Stimulated activated CD4-positive, alpha-beta T cell treated with anti-CD3 and anti-CD28 coated beads, Interleukin-1b, Interleukin-23, amount 100 ng/mL, for 4 hours (primary cell): ENCODE measurements around the gene SPTBN1.

Experiments used
- DNase-seq, 2 donors: peaks; one replicate each; pipeline ENCODE4 v3.0.0-alpha.2; 2020; ENCODE audit warnings: low read depth in 2 of 2

SPTBN1 gene

DNA sequence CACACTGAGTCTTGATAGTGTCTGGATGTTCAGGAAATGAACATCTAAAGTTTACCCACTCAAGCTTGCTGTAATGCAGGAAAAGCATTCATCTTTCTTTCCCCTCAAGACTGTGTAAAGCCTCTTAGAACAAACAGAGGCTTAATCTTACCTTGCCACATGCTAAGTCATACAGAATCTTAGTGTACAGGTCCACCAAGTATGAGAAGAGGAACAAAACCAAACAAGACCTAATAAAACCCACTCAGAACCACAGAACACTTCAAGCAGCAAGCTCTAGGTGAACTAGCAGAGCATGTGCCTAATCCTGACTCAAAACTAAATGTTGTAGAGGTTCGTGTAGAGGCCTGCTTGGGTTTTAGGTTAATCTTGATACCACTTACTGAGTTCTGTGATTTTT is 97.6 kb downstream of the SPTBN1 start:
- no peak for DNase-seq

DNA sequence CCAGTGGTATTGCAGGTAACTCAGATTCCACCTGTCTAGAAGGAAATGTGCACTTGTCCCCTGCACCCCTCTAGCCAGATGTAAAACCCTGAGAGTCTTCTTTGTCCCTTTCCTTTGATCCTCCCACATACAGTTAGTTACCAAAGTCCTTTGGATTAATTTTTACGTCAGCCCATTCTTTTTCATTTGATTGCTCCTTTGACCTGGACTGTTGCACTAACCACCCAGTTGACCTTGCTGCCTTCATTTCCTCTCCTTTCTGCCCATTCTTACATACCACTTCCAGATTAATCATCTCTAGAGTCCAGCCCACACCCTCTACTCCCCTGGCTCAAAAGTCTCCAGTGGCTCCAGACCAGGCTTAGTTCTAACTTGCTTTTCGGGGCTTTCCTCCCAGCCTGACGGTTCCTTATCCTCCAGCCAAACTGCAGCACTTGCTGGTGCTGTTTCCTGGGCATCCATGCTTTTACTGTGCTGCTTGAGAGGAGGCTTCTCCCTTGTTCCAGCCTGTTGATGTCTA is 99.3 kb downstream of the SPTBN1 start:
- no peak for DNase-seq

DNA sequence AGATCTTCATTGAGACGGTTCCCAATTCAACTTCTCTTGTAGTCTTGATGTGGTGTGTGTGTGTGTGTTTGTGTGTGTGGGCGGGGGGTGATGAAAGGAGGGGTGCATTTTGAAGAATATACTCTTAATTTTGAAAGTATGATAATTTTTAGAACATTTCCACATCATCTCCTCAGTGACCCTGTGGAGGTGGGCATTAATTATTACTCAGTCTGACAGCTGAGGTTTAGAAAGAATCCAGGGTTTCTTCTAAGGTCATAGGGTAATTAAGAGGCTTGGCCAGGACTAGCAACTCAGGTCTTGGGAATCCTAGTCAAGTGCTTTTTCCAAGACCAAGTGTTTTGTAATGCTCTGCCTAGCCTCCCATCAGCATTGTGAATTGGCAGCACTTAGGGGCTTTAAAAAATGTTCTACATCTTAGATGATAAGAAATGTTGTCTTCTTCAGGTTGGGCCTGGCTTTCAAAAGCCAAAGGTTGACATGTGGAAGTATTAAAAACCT is 100.5 kb downstream of the SPTBN1 start:
- no peak for DNase-seq

DNA sequence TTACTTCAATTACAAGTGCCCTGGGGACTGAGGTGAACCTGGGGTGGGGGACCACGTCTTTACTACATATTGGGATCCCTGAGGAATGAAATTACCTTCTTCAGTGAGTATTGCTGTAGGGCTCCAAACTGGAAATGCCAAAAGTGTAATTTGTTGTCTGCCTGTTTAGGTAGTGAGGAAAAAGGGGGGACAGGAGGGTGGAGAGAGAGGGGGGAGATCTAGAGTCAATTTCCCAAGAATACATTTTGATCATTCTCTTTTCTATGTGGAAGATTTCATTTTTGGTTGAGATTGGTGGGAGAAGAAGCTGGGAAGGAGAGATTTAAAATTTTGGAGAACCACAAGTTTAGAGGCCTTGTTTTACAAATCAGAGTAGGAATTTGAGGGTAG is 101.1 kb downstream of the SPTBN1 start:
- no peak for DNase-seq

DNA sequence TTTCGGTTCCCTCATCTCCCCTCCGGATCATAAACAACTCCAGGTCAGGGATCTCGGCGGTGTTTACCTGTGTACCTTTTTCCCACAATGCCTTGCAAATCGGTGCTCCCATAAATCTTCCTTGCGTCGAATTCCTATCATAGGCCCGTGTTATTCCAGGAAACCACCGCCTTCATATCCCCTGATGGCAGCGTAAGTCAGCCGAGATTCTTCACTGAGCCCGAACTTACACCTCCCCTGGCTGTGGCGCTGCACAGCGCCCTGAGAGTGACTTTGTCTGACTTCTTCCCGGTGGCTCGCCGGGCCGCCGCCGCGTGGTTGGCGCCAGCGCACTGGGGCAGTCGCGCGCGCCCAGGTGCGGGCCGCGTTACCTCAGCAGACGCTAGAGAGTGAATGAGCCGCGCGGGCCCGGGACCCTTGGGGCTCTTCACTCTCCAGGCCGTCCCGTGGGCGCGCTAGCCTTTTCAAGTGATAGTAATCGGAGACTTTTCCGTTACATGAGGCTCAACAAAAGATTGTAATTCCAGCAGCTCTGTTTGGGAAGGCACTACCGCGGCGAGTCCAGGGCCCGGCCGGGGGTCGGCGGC is 101.6 kb downstream of the SPTBN1 start:
- peak; percentile 63 to 64 for DNase-seq

DNA sequence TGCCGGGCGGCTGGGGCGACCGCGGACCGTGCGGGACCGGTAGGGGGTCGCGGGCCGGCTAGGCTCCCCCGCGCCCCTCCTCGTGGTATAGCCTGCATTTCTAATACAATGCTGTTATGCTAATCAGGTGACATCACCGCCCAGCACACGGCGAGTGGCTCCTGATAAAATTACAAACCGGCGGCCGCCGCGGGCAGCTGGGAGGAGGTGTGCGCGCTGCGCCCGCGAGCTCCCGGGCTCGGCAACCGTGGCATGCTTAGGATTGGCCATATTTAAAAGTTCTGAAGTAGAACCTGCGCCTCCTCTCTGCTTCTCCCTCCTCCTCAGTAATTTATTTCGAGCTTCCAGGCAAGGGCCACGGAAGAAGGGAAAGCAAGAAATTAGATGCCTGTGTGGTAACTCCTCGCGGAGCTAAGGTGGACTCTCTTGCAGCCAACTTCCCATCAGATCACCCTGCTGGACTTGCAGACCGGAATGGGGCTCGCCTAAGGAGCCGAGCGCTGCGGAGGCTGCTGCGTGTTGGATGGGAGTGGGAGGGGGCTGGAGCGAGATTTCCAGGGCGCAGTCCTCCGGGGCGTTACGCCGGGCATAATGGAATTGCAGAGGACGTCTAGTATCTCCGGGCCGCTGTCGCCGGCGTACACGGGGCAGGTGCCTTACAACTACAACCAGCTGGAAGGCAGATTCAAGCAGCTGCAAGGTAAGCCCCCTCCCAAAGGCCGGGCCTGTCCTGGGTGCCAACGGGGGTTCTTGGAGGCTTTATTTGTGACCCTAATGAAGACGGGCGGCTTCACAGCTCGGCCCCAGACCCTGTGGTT is 102.3 kb downstream of the SPTBN1 start:
- DNase-seq, result peak; percentile 48 to 61

DNA sequence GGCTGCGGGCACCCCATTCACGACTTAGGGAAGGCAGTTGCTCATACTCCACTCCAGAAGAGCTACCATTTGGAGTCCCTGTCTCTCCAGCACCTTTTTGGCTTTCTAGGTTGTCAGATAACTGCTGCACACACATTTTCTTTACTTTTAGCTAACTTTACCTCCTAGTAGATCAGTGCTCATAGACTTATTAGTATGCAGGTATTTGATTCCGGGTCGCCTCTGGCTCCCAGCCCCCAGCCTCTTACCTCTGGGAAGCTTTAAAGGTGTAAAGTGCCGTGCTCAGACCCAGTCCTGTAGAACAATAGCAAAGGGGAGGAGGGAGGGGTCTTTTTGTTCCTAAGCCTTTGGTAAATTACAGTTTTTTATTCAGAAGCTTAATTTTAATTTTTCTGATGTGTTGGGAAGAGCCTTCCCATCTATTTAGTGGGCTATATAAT is 102.9 kb downstream of the SPTBN1 start:
- no peak for DNase-seq

DNA sequence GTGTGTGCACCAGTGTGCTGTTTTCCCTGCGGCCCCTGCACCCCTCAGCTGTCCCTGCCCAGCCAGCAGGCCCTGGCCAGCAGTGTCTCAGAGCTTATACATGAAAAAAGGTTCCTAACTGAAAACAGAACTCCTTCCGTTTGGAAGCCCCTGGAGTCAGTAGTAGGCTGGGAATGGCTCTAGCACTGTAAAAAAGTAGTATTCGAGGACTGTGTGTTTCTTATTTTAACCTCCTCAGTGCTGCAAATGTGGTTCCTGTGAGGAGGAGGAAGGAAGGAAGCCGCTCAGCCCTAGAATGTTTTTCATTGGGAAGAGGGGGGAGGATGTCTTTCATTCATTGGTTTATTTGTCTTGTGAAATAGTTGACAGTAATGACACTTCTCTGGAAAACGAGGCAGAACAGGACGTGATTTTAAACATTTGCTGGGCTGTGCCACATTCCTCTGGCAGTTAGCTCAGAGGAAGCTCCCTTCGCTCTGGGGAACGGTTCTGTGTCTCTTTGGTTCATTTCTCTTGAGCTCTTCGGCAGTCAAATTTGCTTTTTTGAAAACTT is 103.5 kb downstream of the SPTBN1 start:
- DNase-seq, result no peak

DNA sequence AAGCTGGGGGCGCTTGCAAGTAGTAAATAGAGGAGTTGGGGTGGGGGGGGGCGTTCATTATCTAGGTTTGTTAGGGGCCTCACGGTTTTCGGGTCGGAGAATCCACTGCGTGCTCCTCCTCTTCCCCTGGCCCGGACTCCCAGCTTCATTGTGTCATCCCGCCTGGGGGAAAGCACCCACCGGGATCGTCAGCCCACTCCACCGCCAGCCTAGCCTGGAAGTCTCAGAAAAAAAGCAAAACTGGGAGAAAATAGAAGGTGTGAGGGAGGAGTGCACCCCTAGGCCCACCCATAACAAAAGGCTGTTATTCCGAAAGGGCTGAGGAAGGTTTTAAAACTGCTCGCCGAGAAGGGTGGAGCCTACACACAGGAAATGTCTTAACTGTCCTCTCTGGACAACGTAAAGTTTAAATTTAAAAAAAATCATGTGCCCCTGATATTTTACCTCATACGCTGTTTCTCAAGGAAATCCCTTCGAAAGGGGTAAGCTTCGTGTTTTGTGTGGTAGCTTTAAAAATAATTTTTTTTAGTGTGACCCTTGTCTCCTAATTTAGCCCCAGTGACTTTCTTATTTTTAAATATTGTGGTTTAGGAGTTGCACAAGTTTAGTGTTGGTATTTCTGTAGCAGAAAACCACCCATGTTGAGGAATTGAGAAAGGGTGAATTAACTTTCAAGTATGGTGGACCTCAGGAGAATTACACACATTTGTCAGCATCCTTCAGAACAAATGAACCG is 104.2 kb downstream of the SPTBN1 start:
- no peak for DNase-seq

DNA sequence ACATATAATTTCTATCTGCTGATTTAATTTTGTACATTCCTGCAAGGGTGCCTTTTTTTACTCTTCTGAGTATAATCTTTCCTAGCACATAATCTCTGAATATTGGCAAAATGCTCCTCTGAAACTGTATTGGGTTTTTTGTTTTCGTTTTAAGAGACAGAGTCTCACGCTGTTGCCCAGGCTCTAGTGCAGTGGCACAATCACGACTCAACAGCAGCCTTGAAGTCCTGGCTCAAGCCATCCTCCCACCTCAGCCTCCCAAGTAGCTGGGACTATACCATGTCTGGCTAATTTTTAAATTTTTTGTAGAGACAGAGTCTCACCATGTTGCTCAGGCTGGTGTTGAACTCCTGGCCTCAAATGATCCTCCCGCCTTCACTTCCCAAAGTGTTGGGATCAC is 104.9 kb downstream of the SPTBN1 start:
- DNase-seq, result no peak

DNA sequence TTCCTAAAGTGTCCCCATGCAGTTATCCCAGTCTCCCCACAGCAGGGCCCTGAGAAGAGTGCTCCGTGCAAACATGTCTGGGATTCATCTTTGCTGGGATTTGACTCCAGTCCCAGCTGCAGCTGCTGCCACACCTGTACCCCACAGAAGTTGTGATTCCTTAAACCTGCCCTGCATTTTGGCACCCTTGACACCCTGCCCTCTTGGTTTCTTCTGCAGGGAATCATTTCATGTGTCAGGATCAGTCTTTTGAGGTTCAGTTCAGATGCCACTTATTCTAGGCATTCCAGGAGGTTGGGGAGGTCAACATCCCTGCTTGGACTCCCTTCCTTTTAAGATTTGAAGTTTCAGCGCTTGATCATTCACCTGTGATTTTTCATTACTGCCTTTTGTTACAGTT is 108.3 kb downstream of the SPTBN1 start:
- no peak for DNase-seq

DNA sequence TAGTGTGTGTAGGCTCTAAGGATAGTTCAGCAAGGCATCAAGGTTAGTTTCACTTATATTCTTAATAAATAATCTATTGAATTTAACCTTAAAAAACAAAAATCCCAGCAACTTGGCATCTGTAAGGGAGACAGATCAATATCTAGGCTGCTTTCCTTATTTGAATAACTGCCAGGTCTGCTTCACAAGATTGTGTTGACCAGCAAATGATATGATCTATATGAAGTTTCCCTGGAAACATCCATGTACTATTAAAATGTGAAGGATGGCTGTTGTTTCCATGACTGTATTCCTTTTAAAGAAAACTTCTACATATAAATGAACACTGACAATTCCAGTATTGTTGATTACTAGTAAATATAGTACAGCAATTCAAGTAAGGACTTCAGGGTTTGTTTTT is 109.4 kb downstream of the SPTBN1 start:
- no peak for DNase-seq

DNA sequence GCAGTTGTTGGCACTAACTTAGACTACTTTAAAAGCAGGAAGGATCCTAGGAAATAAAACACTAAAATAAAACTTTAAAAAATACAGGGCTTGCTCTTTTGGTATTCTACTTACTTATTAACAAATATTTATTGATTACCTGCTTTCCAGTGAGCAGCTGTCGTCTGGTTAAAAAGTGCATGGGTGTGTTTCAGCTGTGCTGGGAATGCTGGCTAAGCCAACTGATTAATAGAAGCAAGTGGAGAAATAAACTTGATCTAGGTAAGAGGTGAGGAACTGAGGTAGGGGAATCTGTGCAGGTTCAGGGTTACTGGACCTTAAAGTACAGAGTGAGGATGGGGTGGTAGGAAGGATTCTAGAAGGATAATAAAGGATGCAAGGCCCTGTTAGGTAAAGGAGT is 110.8 kb downstream of the SPTBN1 start:
- no peak for DNase-seq

DNA sequence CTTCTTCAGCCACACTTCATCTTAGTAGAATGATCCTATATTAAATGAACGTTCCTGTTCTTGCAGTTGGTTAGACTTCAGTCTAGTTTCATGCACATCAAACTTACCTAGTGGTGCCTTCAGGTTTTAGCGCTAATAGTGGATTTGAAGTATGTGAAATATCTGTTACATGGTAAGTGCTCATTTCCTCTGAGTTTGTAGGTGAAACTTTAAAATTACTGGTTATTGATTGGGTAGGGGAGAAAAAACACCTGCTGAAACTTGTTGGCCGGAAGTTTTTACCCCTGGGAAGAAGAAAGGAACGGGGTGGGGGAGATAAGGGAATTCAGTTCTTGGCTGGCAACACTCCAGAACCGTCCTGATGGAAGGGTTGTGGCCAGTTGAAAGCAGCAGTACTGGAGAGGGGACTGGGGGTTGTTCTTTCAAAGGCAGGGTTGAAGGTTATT is 112.8 kb downstream of the SPTBN1 start:
- DNase-seq, result no peak

DNA sequence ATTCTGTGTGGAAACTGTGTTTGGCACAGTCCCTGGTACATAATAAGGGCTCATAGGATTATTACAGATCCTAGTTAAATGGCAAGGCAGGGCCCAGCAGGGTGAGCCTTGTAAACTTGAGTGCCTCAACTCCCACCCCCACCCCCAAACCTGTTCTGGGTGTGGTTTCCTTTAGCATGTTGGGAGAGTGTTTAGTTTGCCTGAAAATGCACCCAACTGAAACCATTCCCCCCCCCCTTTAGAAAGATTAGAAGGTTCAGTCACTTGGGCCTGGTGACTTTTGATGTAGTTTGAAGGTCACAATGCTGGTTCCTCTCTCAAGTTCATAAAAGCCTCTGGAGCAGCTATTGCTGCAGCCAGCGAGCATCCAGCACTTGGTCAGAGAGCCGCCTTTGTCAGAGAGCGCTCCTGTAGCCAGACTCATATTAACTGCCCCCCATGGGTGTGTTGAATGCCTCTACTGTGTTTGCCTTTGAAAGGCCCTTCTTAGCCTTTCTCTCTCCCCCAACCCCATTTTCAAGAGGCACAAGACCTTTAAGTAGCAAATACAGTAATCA is 113.7 kb downstream of the SPTBN1 start:
- DNase-seq, result no peak

DNA sequence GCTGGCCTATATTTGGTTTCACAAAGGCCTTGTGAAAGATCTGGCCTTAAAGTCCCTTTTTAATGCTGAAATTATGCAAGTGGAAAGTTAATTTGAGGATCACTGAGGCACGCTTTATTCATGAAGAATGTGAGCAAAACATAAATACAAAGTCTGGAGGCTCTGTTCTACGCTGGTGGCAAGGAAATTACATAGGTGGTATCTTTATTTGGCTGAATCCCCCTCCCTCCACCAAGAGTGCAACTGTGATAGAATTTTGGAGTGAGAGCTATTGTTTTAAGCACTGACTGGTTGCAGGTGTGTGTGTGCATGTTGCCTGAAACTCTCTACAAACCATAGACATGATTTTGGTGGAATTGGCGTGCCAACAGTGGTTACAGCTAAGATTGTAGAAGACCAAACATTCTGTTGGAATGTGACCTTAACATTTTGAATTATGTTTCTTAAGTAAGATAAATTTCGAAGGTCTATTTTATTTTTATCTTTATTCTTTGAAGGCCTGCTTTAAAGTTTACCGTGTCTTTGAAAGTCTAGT is 114.3 kb downstream of the SPTBN1 start:
- DNase-seq, result no peak

DNA sequence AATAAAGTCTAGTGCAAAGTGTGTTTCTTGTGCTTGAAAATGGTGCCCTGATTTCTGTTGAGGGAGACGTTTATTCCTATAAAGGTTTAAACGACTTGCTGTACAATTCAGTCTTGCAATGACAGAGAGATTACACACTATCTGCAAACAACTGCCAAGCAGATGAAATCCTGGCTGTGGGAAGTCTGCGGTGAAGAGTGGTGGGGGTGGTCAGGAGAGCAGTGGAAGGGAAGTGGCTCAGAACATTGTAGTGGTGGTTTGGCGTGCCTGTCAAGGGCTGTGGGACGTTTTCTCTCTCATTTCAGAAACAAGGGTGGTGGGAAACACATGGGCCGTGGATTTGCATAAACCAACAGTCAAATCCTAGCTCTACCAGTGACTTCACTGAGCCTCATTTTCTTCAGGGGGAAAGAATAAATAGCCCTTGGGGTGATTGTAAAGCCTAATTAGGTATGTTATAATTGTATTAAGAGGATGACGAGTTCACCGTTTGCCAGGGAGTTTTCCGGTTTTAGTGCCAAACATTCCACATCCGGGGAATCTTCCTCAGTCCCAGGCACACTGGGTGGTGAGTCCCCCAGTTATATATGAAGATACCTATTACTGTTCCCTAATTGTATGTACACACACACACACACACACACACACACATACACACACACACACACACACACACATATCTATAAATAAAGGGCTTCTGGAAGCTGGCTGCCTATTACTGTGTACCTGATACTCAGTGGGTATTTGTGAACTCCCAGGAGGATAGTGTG is 115.0 kb downstream of the SPTBN1 start:
- no peak for DNase-seq

DNA sequence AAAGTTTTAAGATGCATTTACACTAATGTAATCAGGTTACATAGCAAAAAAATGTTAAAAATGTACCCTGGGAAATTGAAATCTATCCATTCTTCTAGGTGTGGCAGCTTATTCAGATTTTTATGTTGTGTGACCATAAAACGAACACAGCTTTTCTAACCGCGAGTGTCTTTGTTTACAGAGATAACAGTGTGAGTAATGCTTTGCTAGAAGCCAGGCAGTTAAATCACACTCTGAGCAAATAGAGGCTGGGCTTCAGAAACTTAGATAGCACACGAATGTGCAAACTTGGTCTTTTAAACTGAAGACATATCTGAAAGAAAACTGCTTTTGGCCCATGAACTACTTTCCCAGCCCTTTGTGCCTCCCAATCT is 116.1 kb downstream of the SPTBN1 start:
- no peak for DNase-seq

DNA sequence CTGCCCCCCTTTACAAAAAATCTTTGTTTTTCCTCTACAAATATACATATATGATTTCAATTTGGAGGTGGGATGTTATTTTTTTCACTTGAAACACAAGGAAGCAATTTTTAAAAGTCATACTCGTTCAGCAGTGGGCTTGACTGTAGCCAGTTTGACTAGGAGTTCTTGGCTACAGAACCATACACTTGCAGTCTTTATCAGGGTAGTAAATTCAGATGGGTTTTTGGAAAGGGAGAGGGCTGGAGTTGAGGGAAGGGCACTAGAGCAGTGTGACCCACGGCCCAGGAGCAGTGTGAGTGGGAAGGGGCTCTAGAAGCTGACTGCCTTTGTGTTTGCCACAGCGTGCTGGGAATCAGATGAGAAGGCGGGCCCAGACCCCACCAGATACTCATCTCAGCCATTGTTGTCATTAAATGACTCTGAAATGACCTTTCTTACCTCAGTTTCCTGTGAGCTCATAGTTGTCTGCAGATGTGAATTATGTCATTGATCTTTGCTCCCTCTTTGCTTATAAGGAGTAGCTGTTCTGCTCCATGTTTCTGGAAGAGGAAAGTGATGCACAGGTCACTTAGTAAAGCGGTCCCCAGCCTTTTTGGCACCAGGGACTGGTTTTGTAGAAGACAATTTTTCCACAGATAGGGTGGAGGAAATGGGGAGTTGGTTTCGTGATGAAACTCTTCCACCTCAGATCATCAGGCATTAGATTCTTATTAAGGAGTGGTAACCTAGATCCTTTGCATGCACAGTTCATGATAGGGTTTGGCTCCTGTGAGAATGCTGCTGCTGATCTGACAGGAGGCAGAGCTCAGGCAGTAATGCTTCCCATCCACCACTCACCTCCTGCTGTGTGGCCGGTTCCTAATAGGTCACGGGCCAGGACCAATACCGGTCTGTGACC is 116.8 kb downstream of the SPTBN1 start:
- DNase-seq, result no peak

DNA sequence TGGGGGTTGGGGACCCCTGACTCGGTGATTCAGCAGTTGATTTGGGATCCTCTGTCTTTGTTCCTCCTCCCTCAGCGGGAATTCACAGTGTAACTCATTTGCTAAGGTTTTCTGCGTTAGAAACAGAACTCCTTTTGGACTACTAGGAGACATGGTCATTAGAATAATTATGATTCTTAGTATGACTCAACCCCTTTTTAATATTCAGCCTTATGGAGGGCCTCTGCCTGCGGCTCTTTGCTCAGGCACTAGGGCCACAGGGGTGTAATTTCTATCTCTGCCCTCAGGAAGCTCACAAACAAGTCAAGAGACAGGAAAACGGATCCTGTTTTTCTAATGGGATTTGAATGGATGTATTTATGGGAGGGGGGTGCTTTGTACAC is 117.4 kb downstream of the SPTBN1 start:
- DNase-seq, result no peak
